ENCODE results near the gene DDX1. TPM values are rescaled to one million over a fixed set of nuclear protein-coding genes. Genes with fewer than 3 reads are reported as not detected.
A peak's percentile ranks its signal among the peaks of the same experiment; 100 is the strongest.

Gene DDX1
- total RNA-seq, 1 experiment from 2014 or later, result 53.1 TPM

DNA sequence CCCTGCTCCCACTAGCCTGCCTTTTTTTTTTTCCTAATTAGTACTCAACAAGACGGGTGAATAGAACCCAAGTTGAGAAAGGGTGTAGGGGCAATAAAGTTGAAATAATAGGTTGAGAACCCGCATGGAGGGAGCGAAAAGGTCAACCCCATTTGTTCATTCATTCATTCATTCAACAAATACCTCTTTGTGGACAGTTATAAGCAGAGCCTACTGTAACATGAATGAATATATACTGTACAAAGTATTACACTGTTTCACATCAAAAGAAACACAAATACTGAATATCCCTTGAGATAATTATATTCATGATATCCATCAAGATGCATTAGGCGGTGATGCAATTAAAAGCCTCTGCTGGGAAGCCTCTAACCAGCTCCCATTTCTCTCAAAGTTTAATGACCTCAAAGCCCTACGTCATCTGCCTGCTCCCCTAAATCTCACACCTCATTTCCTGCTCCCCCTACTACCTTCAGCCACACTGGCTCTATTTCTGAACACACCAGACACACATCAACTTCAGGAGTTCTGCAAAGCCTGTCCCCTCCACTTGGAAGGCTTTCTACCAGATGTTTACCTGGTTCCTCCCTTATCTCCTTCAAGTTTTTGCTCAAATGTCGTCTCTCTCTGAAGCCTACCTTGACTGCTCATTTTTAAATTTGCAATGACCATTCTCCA is 29.2 kb upstream of the DDX1 start:
- DNase-seq (ENCODE audit: low spot score), result no peak

DNA sequence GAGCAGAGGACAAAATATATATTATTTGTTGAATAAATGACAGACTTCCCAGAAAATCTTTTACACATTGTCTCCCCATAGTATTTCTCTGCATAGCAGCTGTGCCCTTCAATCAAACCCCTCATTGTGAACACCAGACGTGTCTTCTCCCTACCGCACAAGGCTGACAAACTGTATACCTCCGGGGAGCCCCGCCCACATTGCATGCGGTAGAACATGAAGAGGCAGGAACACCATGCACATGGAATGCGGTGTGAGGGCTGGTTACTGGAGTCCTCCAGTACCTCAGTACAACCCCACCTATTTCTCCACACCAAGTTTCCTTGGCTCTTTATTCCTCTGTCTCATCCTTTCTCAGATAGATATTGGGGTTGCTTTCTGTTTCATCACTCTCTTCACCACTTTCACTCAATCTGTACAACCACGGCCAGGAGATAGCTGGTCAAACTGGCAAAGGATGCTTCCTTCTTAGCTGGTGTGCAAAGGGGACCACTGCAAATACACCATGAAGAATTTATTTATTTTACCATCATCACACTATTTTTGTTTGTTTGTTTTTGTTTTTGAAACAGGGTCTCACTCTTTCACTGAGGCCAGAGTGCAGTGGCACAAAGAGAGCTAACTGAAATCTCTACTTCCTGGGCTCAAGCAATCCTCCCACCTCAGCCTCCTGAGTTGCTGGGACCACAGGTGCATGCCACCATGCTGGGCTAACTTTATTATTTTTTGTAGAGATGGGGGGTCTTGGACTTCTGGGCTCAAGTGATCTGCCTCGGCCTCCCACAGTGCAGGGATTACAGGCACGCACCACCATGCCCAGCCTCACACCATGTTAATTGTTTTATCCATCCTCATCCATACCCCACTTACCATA is 28.2 kb upstream of the DDX1 start:
- DNase-seq (ENCODE audit: low spot score), result no peak

DNA sequence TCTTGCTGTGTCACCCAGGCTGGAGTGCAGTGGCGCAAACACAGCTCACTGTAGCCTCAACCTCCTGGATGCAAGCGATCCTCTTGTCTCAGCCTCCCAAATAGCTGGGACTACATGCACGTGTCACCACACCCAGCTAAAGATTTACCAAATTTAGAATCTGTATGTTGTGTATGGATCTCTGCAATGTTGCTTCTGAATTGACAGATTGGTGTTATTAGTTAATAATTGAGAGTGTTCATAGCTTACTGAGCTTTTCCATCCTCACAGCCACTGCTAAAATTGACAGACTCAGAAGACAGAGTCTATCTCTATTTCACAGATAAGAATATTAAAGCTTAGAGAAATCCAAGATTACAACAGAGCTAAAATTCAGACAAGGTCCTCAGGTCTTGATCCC is 26.3 kb upstream of the DDX1 start:
- no peak for DNase-seq (ENCODE audit: low spot score)

DNA sequence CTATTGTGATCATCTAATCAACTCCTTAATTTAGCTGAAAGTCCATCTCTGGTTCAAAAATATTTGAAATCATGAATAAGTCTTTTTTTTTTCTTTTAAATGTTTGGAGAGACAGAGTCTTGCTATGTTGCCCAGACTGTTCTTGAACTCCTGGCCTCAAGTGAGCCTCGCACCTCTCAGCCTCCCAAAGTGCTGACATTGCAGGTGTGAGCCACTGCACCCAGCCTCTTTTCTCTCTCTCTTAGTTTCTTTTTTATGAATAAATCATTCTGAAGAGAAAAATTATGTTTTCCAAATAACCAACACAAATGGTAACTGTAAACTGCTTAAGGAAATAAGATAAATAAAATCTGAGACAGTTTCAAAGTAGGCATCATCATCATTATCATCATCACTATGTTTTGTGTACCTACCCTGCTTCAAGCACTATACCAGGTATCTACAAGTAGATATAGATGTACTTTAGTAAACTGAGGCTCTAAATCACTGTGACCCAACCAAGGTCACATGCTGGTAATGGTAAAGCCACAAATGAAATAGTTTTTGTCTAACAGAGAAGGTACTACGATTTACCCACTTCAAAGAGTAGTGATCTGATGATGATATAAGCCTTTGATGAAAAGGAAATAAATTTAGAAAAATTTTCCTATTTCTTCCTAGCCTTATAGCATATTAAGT is 25.5 kb upstream of the DDX1 start:
- DNase-seq (ENCODE audit: low spot score), result no peak

DNA sequence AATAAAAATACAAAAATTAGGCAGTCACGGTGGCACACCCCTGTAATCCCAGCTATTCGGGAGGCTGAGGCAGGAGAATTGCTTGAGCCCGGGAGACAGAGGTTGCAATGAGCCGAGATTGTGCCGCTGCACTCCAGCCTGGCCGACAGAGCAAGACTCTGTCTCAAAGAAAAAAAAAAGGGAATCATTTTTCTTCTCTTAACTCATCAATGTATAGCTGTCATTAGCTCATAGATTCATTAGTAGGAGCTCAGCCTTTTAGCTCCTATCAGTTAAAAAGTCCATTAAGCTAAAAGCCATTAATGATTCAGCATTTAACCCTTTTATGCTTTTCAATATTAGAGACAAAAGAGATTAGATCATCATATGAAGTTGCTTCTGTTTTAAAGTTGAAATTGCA is 24.8 kb upstream of the DDX1 start:
- no peak for DNase-seq (ENCODE audit: low spot score)

DNA sequence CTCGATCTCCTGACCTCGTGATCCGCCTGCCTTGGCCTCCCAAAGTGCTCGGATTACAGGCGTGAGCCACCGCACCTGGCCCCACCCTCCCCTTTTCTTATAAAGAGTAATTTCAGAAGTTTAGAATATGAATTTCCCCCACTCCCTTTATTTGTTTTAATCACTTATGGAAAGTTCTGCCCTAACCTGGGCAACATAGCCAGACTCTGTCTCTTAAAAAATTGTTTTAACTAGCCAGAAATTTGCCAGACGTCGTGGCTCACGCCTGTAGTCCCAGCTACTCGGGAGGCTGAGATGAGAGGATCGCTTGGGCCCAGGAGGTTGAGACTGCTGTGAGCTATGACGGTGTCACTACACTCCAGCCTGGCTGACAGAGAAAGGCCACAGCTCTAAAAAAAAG is 22.8 kb upstream of the DDX1 start:
- DNase-seq (ENCODE audit: low spot score), result no peak

DNA sequence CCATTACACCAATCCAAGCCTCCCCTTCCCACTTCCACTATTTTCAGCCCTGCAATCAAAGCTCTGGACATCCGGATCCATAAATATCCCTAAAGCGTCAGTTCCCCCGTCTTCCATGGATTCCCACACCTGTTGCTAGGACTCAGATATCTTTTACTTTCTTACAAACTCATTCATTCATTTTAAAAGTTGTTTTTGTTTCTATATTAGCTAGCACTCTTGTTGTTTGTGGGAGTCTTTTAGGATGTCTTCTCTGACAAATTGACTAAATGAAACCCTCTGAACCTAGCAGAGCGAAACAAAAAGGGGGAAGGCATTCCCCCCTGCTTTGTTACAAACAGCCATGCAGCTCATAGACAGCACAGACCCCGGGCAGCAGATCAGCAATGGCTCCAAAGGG is 21.6 kb upstream of the DDX1 start:
- DNase-seq (ENCODE audit: low spot score), result no peak

DNA sequence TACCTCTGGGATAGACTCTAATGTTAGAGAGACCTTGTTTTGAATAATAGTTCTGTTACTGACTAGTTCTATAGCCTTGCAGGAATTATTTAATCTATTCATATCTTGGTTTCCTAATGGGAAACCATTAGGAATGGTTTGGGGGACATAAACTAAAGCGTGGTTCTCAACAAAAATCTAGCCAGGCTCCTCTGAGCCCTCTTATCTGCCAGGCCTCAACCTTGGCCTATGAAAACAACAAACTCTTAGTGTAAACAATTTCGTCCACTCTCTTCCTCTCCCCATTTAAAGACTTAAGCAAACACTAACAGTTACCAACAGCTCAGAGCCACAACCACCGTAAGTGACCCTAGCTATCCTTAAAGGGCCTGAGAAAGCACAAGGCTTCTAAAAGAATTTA is 19.9 kb upstream of the DDX1 start:
- DNase-seq (ENCODE audit: low spot score), result no peak

DNA sequence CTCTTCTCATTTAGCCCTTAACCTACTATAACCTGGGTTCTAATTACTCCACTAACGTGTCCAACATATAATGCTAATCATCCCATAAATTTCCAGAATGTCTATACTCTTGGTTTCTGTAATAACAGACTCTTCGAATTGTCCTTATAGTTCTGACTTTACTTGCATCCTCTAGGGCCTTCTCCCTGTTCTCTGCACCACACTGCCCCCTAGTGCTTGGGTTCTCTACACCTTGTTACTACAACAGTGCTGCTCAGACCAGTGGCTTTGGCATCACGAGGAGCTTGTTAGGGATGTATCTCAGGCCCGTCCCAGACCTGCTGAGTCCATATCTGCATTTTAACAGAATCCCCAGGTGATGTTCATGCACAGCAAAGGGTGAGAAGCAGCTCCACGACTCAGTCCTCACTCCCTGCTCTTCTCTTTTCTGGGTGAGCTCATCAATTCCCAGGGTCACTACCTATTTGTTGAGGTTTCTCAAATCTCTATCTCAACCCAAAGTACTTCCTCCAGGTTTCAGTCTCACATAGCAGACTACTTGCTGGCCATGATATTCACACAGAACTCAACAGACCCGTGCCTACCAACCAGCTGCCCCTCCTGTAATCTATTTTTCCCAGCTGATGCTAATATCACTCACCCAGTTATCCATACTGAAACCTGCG is 14.5 kb upstream of the DDX1 start:
- DNase-seq (ENCODE audit: low spot score), result peak; percentile 75

DNA sequence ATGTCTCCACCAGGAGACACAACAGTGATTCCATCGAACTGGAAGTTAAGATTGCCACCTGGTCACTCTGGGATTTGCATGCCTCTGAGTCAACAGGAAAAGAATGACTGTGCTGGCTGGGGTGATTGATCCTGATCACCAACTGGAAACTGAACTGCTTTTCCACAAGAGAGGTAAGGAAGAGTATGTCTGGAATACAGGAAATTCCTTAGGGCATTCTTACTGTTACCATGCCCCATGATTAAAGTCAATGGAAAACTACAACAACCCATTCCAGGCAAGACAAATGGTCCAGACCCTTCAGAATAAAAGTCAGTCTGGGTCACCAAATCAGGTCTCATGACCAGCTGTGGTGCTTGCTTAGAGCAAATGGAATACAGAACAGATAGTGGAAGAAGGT is 12.0 kb upstream of the DDX1 start:
- no peak for DNase-seq (ENCODE audit: low spot score)

DNA sequence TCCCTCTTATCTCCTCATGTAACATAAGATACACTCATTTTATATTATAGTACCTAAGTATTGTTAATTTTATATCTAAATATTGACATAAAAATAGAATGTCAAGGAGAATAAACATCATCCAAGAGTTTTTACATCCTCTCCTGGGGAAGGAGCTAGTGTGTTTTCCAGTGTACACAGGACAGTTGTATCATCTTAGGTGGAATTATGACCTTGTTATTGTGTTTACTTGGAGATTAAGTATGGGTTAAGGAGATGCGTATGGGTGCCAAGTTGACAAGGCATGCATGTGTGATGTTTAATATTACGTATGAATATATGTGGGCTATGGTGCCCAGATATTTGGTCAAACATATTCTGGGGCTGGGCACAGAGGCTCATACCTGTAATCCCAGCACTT is 11.2 kb upstream of the DDX1 start:
- DNase-seq (ENCODE audit: low spot score), result no peak

DNA sequence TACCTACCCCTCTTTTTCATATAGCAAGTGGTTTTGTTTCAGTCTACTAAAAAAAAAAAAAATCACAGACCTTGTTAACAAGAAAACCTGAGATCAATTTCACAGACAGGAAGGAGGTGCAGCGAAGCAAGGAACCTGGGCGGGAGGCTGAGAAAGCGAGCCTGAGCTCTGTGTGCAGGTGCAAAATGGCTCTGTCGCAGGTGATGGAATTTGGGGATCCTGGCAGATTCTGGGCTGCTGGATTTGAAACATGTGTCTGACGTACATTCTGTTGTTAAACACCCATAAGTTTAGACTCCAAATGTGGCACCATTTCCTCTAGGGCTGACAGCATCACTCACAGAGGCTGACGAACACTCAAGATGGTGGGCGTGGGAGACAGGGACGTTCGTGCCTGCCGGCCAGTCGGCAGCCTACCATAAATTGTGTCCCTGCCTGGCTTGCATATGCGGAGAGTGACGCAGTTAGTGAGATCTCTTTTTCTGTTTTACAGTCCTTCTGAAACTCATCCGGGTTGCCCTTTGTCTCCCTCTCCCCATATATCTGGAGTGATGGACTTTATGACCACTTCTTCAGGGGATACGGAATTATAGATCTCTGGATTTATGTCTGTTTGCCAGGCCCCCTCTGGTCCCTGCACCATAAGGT is 8.8 kb upstream of the DDX1 start:
- no peak for DNase-seq (ENCODE audit: low spot score)

DNA sequence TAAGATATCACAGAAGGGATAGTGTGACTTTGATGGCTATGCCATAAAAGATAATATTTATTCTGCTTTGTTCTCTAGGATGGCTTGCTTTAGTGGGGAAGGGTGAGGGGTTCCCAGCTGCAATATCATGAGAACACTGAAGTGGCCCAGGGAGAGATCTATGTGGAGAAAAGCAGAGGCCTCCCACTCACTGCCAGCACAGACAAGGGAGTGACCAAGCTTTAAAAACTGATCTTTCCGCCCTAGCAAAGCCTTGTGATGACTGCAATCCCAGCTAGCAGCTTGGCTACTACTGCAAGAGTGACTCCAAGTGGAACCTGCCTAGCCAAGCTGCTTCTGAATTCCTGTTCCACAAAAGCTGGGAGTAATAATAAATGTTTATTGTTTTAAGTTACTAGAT is 7.8 kb upstream of the DDX1 start:
- no peak for DNase-seq (ENCODE audit: low spot score)

DNA sequence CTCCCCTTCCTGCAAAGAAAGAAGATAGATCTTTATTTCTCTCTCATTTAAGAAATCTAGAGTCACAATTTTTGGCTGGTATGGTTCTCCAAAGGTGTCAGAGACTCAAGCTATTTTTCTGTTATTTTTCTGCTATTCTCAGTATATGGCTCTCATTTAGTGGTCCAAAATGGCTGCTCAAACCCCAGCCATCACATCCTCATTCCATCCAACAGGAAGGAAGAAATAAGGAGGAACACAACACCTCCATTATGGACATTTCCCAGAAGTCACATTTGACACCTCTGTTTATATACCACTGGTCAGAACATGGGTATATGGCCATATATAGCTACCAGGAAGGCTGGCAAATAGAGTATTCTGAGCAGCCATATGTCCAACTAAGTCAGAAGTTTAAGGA is 7.4 kb upstream of the DDX1 start:
- no peak for DNase-seq (ENCODE audit: low spot score)

DNA sequence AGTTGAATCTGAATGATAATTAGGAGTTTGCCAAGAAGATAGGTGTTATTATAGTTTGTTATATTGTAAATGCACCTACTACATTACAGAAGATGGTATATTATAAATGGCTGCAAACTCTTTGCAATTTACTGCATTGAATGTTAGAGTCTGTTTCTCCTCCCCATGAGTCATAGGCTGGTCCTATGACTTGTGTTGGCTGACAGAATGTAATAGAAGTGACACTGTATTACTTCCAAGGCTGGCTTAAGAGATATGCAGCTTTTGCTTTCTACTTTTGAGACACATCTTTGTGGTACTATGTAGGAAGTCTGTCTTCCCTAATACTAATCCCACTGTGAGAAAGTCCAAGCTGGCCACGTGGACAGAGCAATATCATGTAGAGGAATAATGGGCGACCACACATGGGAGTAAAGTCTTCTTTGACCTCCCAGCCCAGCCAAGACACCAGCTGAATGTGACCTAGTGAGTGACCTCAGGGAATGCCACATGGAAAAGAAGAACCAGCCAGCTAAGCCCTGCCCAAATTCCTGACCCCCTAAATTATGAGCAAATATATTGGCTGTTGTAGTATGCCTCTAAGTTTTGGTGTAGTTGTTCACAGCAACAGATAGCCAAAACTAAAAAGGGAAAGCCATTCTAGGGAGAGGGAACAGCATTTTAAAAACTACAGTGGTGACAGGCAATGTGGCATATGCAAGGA is 6.8 kb upstream of the DDX1 start:
- DNase-seq (ENCODE audit: low spot score), result no peak

DNA sequence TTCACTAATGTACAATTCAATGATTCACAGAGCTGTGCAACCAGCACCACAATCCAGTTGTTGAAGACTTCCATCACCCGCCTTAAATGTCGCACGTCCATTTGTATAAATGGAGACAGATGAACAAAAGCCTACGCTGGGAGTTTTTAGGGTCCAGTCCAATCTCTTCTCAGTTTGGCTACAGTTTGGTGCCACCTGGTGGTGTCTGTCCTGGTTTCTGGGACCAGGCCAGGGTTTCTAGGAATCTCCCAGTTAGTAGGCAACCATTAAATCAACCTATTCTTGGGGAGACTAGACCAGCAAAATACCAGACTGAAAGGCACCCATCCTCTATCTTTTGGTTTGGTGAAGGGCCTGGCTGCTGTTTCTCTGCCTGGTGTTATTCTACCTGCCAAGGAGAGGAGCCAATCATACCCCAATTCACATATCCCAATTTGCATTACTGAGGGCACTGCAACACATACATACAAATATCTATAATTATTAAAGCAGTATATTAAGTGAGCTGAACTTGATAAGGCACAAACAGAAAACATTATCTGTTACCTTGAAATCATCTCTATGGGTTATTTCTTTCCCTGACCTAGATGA is 3.2 kb upstream of the DDX1 start:
- peak; percentile 30 for DNase-seq (ENCODE audit: low spot score)

DNA sequence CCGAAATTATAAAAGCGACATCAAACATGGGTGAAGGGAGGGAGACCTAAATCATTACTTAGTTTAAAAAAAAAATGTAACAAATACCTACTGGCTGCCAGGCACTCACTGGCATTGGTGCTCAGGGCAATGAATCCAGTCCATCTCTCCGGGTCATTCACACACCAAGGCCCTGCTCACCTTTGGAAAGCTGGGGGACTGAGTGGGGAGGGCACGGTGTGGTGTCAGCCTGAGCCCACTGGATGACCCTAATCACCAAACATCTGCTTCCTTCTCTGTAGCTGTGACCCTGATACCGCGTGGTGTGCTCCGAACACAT is 336 bp upstream of the DDX1 start:
- DNase-seq (ENCODE audit: low spot score), result no peak

DNA sequence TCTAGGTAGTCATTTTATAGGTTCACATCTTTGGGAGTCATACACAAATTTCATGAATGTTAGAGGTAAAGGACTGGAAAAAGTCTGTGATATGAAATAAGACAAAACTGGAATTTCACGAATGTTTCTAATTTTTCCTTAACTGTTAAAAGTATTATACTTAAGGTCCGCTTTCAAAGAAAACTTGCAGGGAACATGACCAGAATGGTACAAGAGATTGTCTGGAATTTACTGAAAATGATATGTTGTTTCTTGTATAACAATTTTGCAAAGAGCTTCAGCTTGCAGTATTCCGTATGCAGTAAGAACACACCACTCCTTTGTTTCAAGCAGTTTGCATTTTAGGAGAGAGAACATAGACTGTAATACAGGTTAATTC is 1.6 kb downstream of the DDX1 start:
- no peak for DNase-seq (ENCODE audit: low spot score)

DNA sequence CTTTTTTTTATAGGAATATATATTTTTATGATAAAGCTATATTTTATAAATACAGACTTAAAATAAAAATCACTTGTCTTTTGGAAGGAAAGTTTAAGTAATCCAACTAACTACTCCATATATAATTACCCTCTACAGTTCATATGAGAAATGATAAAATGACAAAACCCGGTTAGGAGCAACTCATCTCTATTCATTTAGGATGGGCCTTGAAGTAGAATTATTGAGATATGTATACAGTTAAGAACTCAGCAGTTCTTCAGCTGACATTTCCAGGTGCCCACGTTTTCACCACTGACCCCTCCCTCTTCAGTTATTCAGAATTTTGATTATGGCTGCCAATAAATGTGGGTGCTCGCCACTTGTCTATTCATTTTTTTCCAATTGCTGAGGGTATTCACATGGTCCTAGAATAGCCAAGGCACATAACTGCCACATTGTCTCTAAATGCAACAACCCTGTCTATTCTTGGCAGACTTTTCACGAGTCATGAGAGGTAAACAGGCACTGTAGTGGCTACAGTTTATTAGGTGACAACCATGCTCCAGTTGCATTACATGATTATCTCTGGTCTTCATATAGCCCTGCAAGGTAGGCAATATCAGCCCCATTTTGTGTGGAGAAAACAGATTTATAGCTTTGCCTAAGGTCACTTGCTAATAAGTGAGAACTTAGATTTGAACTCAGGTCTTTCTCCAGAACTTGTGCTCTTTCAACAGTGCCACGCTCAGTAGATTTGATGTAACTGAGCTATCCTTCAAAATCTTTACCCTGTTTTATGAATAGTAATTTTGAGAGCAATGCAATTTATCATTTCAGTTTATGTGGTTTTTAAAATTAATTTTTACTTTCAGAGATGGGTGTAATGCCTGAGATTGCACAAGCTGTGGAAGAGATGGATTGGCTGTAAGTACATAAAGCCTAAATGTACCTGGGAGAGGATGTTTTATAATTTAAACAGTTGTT is 2.9 kb downstream of the DDX1 start:
- no peak for DNase-seq (ENCODE audit: low spot score)
